Measurements from ENCODE around the gene TSPEAR.
"Not testable (repeated sequence)": the region's sequence is repeated elsewhere in the genome, so short reads cannot be mapped to it uniquely, and the experiment has no call there.

TSPEAR gene

DNA sequence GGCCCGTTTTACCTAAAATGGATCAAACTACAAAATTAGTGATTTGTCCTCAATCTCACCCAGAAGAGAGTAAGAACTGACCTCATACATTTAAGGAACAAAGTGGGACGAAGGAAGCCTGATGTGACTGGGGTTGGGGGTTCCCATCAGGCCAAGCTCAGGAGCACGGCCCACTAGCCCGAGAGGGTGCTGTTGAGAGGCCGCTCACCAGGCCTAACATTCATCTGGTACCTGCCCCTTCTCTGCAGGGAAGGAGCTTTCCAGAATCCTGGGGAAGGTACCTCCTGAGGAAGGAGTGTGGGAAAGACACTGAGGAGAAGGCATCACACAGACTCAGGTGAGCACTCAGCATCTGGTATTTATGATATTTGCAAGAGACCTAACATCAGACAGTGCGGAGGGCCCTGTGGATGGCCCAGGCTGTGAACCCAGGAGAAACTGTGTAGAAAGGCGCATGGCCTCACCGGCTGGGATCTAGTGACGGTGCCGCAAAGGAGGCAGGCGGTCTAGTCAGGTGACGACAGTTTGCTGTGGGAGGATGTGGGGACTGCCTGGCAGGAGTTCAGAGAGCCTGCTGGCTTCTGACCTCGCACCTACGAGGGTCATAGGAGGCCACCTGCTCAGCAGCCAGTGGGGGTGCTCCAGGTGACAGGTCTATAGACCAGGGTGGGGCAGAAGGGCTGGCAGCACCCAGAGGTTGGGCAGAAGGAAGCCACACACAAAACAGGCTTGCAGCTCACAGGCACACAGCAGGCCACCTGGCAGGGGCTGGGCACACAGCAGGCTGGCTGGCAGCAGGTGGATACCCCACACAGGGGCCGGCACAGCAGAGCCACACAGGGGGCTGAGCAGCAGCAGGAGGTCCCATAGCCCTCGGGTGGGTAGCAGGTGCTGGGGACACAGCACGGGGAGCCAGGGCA lies 57.5 kb downstream of the TSPEAR start:
- peaks cover 11% of the 10 kb centered on the region for H3K36me3 Mint-ChIP-seq (ENCODE audit: low read depth)
- no peak overlapping the region for H3K27ac Mint-ChIP-seq
- peaks cover 49% of the 10 kb centered on the region for H3K4me1 Mint-ChIP-seq (ENCODE audit: low read depth)
- H3K9me3 Mint-ChIP-seq = peaks cover 26% of the 10 kb centered on the region
- H3K4me3 Mint-ChIP-seq = no peak overlapping the region
- DNase-seq = peak; percentile 49
- no peaks in the 10 kb centered on the region for H3K27me3 Mint-ChIP-seq

DNA sequence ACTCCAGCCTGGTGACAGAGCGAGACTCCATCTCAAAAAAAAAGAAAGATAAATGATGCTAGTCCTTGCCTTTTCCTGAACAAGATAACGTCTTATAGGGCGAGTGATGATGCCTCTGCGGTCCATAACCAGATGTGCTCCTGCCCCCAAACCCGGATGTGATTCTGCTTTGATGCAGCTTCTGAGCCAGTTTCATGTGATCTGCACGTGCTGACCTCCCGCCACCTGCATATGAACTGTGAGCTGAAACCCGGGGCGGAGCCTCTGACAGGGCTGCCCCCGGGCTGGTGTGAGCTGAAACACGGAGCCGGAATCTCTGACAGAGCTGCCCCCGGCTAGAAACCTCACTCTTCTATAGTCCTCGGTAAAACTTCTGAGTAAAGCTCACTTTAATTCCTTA lies 58.2 kb downstream of the TSPEAR start:
- no peak overlapping the region for H3K4me3 Mint-ChIP-seq
- no peaks in the 10 kb centered on the region for H3K27me3 Mint-ChIP-seq
- peaks cover 11% of the 10 kb centered on the region for H3K36me3 Mint-ChIP-seq (ENCODE audit: low read depth)
- no peak for DNase-seq
- H3K9me3 Mint-ChIP-seq = peaks cover 25% of the 10 kb centered on the region
- no peak overlapping the region for H3K27ac Mint-ChIP-seq
- H3K4me1 Mint-ChIP-seq (ENCODE audit: low read depth) = peaks cover 41% of the 10 kb centered on the region

DNA sequence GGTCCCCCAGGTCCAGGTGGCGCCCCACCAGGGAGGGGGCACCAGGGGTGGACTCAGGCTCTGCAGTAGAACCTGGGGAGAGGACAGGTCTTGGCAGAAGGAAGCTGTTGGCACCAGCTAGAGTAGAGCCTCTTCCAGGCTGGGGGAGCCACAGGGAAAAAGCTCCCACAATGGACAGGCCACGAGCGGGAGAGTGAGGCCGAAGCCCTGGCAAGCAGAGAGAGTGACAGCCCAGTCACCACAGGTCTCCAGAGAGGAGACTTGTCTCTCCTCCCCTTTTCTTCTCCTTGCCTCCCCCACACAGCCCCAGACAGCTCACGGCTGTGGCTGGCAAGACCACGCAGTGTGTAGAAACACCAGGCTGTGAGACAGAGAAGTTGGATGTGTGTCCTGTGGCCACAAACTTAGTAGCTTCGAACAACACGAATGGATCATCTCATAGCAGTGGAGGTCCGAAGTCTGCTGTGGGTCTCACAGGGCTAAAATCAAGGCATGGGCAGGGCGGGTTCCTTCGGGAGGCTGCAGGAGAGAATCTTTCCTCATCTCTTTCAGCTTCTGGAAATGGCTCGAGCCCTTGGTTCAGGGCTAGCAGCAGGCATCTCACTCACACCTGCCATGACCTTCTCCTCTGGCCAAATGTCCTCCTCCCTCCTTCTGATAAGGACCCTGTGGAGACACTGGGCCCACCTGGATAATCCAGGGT lies 60.2 kb downstream of the TSPEAR start:
- no peaks in the 10 kb centered on the region for H3K27me3 Mint-ChIP-seq
- H3K4me3 Mint-ChIP-seq = no peak overlapping the region
- H3K4me1 Mint-ChIP-seq (ENCODE audit: low read depth) = peaks cover 24% of the 10 kb centered on the region
- H3K36me3 Mint-ChIP-seq (ENCODE audit: low read depth) = peaks cover 3% of the 10 kb centered on the region
- DNase-seq = no peak
- peaks cover 9% of the 10 kb centered on the region for H3K9me3 Mint-ChIP-seq
- H3K27ac Mint-ChIP-seq = no peak overlapping the region

DNA sequence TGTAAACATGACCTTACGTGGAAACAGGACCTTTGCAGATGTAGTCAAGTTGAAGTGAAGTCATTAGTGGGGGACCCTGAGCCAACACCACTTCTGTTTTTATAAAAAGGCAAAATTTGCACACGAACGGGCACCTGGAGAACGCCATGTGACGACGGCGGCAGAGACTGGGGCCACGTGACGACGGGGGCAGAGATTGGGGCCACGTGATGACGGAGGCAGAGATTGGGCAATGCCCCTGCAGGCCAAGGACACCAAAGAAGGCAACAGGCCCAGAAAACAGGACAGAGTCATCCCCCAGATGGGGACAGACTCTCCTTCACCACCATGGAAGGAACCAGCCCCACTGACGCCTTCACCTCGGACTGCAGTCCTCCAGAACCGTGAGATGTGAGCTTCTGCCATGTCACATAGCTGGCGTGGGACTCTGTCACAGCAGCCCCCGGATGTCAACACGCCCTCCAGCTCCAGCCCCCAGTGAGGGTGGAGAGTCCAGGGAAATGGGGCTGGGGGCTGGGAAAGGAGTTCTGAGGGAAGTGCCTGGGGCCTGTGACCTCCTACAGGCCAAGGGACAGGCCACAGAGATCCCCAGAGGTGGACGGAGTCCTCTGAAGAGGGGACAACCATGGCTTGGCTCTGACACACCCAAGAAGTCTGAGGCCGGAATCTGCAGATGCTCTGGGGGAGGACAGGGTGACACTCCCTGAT lies 61.0 kb downstream of the TSPEAR start:
- no peak overlapping the region for H3K27ac Mint-ChIP-seq
- H3K27me3 Mint-ChIP-seq = no peaks in the 10 kb centered on the region
- H3K36me3 Mint-ChIP-seq (ENCODE audit: low read depth) = no peaks in the 10 kb centered on the region
- H3K9me3 Mint-ChIP-seq = peaks cover 8% of the 10 kb centered on the region
- peaks cover 19% of the 10 kb centered on the region for H3K4me1 Mint-ChIP-seq (ENCODE audit: low read depth)
- no peak overlapping the region for H3K4me3 Mint-ChIP-seq
- DNase-seq = no peak

DNA sequence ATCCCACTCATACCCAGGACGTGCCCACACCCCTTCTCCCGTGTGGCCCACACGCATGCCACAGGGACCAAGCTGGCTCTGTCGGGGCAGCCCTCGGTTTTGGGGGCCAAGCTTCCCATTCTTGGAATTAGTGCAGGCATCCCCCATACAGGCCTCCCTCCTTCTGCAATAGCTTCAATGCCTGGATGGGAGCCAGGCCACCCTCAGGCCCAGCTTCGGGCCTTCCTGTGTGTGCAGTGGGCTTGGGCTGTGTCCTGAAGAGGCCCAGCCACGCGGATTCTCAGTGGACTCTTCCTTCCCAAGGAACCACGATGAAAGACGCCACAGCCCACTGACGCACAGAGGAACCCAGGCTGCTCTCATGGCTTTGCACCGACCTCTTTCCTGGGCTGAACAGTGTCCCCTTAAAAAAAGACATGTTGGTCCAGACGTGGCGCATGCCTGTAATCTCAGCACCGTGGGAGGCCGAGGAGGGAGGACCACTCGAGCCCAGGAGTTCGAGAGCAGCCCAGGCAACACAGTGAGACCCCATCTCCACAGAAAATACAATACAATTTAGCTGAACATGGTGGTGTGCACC lies 61.8 kb downstream of the TSPEAR start:
- no peaks in the 10 kb centered on the region for H3K27me3 Mint-ChIP-seq
- H3K4me3 Mint-ChIP-seq = no peak overlapping the region
- DNase-seq = no peak
- peaks cover 10% of the 10 kb centered on the region for H3K9me3 Mint-ChIP-seq
- peaks cover 12% of the 10 kb centered on the region for H3K4me1 Mint-ChIP-seq (ENCODE audit: low read depth)
- peaks cover 5% of the 10 kb centered on the region for H3K36me3 Mint-ChIP-seq (ENCODE audit: low read depth)
- H3K27ac Mint-ChIP-seq = no peak overlapping the region

DNA sequence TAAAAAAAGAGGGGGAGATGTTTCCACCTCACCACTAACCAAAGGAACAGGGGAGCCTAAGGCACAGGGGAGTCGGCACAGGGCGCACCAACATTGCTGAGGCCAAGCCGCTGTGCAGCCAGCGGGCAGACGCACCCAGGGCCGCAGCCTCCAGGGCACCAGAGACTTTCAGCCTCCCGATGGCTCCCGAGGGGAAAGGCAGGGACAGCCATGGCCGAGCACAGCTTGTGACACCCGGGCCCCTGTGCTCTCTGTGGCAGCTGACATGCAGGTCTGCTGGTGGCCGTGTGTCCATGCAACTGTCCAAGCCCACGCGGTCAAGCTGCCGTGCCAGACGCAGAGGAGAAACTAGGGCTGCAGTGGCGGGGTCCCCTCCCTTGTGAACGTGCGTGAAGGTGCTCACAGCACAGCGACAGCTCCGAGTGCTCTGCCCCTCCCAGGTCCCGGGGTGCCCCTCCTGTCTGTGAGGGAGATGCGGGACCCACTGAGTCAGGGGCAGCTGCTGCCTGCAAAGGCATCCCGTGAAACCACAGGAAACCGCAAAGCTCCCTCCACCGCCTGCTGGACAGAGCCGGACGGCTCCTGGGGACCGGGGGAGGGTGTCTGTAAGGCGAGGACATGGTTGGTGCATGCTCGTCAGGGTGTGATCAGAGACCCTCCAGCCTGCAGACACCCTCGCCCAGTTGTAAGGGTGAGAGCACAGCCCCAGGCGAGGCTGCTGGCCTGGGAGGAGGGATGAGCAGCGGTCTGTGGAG lies 62.6 kb downstream of the TSPEAR start:
- no peak for DNase-seq
- Mint-ChIP-seq H3K36me3 (ENCODE audit: low read depth) (peaks cover 8% of the 10 kb centered on the region), H3K4me3 (no peak overlapping the region), H3K27ac (no peak overlapping the region), H3K4me1 (ENCODE audit: low read depth) (peaks cover 3% of the 10 kb centered on the region), H3K27me3 (no peaks in the 10 kb centered on the region), H3K9me3 (peaks cover 18% of the 10 kb centered on the region)

DNA sequence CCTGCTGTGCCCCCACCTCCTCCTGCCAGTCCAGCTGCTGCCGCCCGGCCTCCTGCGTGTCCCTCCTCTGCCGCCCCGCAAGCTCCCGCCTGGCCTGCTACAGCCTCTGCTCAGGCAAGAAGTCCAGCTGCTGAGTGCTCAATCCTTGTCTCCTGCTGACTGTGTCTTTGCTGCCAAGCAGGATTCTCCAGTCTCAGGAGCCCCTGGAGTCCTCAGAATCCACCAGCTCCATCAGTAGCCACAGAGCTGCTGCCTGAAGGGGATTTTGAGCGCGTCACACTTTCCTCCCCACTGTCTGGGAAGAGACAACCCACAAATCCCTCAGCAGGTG lies 64.2 kb downstream of the TSPEAR start:
- no peak overlapping the region for H3K27ac Mint-ChIP-seq
- no peak overlapping the region for H3K4me3 Mint-ChIP-seq

DNA sequence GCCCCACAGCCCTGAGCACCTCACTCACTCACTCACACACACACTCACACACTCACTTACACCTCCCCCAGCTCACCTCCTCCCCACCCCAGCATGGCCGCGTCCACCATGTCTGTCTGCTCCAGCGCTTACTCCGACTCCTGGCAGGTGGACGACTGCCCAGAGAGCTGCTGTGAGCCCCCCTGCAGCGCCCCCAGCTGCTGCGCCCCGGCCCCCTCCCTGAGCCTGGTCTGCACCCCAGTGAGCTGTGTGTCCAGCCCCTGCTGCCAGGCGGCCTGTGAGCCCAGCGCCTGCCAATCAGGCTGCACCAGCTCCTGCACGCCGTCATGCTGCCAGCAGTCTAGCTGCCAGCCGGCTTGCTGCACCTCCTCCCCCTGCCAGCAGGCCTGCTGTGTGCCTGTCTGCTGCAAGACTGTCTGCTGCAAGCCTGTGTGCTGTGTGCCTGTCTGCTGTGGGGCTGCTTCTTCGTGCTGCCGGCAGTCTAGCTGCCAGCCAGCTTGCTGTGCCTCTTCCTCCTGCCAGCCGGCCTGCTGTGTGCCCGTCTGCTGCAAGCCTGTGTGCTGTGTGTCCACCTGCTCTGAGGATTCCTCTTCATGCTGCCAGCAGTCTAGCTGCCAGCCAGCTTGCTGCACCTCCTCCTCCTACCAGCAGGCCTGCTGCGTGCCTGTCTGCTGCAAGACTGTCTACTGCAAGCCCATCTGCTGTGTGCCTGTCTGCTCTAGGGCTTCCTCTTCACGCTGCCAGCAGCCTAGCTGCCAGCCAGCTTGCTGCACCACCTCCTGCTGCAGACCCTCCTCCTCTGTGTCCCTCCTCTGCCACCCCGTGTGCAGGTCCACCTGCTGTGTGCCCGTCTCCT lies 64.8 kb downstream of the TSPEAR start, which contains the start of gene KRTAP10-11:
Gene KRTAP10-11, plus strand, starts transcription at position 49 of the 856 bp plus-strand sequence. Its CDS starts 45 bp downstream, at position 94.
- H3K36me3 Mint-ChIP-seq (ENCODE audit: low read depth); DNase-seq; H3K27me3 Mint-ChIP-seq; H3K27ac Mint-ChIP-seq; H3K4me1 Mint-ChIP-seq (ENCODE audit: low read depth); H3K4me3 Mint-ChIP-seq: not testable (repeated sequence)
- H3K9me3 Mint-ChIP-seq = peaks cover 30% of the 10 kb centered on the region

More for the DNA sequence above, 64.2 kb downstream of the TSPEAR start:
- Mint-ChIP-seq H3K9me3 (peaks cover 28% of the 10 kb centered on the region), H3K27me3 (no peaks in the 10 kb centered on the region), H3K4me1 (ENCODE audit: low read depth) (no peaks in the 10 kb centered on the region), H3K36me3 (ENCODE audit: low read depth) (peaks cover 8% of the 10 kb centered on the region)
- DNase-seq = no peak

DNA sequence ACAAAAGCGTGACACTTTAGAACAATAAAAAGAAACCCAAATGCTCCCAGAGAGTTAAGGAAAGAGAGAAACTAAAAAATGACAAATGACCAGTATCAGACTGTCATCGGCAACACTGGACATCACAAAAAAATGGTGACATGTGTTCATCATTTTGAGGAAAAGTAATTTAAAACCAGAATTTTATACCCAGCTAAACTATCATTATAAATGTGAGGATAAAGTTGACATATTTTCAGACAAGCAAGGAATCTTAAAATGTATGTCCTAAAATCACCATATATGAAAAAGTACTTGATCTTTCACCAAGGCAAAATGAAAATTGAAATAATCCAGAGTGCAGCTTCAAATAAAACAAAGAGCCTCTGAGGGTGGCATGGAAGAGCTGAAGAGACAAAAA lies 66.5 kb downstream of the TSPEAR start:
- Mint-ChIP-seq H3K9me3 (peaks cover 39% of the 10 kb centered on the region), H3K4me3 (no peak overlapping the region)

DNA sequence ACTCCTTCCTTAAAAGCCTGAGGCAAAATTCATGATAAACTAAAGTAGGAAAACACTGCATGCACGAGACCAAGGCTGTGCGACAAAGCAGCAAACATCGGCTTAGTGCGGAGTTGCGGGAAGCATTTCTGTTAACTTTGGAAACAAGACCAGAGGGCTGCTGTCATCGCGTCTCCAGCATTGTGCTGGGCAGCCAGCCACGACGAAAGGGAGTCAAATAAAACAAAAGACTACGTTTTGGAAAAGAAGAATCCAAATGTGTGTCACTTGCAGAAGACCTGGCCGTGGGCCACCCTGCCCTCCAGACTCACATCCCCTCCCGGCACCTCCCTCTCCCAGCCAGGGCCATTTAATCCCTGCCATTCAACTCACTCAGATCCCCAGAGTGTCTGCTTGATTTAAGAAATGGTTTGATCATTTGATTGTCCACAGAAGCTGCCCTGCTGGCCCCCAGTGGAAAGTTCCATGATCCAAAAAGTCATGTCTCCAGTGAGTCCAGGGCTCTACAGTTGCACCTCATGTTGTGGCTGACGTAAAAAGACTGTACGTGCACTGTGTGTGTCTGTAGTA lies 67.5 kb downstream of the TSPEAR start:
- Mint-ChIP-seq H3K27ac (no peak overlapping the region), H3K27me3 (peaks cover 5% of the 10 kb centered on the region), H3K4me3 (no peak overlapping the region), H3K9me3 (peaks cover 40% of the 10 kb centered on the region), H3K36me3 (ENCODE audit: low read depth) (peaks cover 8% of the 10 kb centered on the region), H3K4me1 (ENCODE audit: low read depth) (no peaks in the 10 kb centered on the region)
- DNase-seq = no peak

More for the DNA sequence above, 66.5 kb downstream of the TSPEAR start:
- Mint-ChIP-seq H3K27me3 (peaks cover 3% of the 10 kb centered on the region), H3K36me3 (ENCODE audit: low read depth) (peaks cover 8% of the 10 kb centered on the region), H3K27ac (no peak overlapping the region), H3K4me1 (ENCODE audit: low read depth) (no peaks in the 10 kb centered on the region)
- DNase-seq = no peak

DNA sequence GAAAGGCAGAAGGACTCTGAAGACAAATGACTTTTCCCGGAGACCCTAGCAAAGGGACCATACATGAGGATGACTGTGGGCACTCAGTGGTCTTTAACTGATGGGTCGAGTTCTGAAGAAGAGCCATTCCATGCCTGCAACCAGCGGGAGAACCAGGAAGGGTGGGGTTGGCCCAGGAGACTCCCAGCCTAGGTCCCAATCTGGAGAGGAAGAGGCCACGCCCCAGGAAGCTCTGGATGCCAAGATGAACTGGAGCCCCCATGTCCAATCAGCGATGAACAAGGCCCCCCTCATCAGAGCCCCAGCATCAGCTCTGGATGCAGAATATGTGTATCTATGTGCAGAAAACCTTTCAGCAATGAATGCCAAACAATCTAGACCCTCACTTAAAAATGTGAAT lies 70.6 kb downstream of the TSPEAR start:
- H3K9me3 Mint-ChIP-seq = peaks cover 40% of the 10 kb centered on the region
- H3K27ac Mint-ChIP-seq = no peak overlapping the region
- H3K27me3 Mint-ChIP-seq = peaks cover 9% of the 10 kb centered on the region
- peaks cover 8% of the 10 kb centered on the region for H3K36me3 Mint-ChIP-seq (ENCODE audit: low read depth)
- no peak for DNase-seq
- no peak overlapping the region for H3K4me3 Mint-ChIP-seq
- no peaks in the 10 kb centered on the region for H3K4me1 Mint-ChIP-seq (ENCODE audit: low read depth)

DNA sequence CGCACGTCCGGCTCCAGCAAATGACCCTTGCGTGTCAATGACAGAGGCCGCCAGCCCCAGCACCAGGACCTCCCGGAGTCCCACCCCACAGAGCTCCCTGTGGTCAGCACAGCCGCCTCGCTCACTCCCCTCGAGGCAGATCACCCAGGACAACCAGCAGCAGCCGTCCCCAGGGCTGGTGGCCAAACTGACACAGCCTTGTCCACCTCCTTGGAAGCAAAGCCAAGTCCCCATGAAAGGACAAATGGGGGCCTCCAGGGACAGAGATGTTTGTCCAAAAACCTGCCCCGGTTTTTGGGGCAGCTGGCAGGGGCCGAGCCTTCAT lies 72.1 kb downstream of the TSPEAR start:
- Mint-ChIP-seq H3K4me1 (ENCODE audit: low read depth) (no peaks in the 10 kb centered on the region), H3K27ac (no peak overlapping the region), H3K9me3 (peaks cover 30% of the 10 kb centered on the region), H3K36me3 (ENCODE audit: low read depth) (peaks cover 2% of the 10 kb centered on the region), H3K27me3 (peaks cover 9% of the 10 kb centered on the region), H3K4me3 (no peak overlapping the region)
- DNase-seq = no peak
